Measurements from ENCODE around the gene ZNF514.
"Not testable (repeated sequence)": the region's sequence is repeated elsewhere in the genome, so short reads cannot be mapped to it uniquely, and the experiment has no call there.

The ZNF514 gene

GRCh38 chr2:95122197-95122551, 37.5 kb downstream of the ZNF514 start:
- no peak for DNase-seq (ENCODE audit: low spot score)

GRCh38 chr2:95121407-95122196, 38.0 kb downstream of the ZNF514 start, which contains the start of gene MRPS5:
Gene MRPS5, minus strand, starts transcription at chr2:95121808. Its CDS starts 17 bp downstream, at chr2:95121791.
- peak; percentile 98 for DNase-seq (ENCODE audit: low spot score)

- no peak for DNase-seq (ENCODE audit: low spot score)
Observed at GRCh38 chr2:95121093-95121406, 38.6 kb downstream of the ZNF514 start.

GRCh38 chr2:95115418-95115817, 44.2 kb downstream of the ZNF514 start:
- DNase-seq (ENCODE audit: low spot score), result peak; percentile 78

GRCh38 chr2:95113464-95113863, 46.2 kb downstream of the ZNF514 start:
- DNase-seq (ENCODE audit: low spot score), result no peak

- no peak for DNase-seq (ENCODE audit: low spot score)
Observed at GRCh38 chr2:95110395-95110794, 49.3 kb downstream of the ZNF514 start.

- DNase-seq (ENCODE audit: low spot score), result no peak
Observed at GRCh38 chr2:95109260-95109659, 50.4 kb downstream of the ZNF514 start.

- DNase-seq (ENCODE audit: low spot score), result no peak
Observed at GRCh38 chr2:95106081-95106480, 53.6 kb downstream of the ZNF514 start.

- DNase-seq (ENCODE audit: low spot score), result no peak
Observed at GRCh38 chr2:95104606-95105005, 55.0 kb downstream of the ZNF514 start.

GRCh38 chr2:95099910-95100309, 59.7 kb downstream of the ZNF514 start:
- no peak for DNase-seq (ENCODE audit: low spot score)

GRCh38 chr2:95098273-95098672, 61.4 kb downstream of the ZNF514 start:
- DNase-seq (ENCODE audit: low spot score), result not testable (repeated sequence)

Data from iPS-NIHi11 (cell line).